IPS-15b (cell line): ENCODE measurements around the gene TMEM217.
"Not testable (repeated sequence)": the region's sequence is repeated elsewhere in the genome, so short reads cannot be mapped to it uniquely, and the experiment has no call there.

ENCODE experiments used
- H3K27me3 ChIP-seq: one replicate; pipeline ENCODE4 v1.6.1; 2013; ENCODE audit warnings: low read length; ENCODE audit not compliant: control insufficient read depth, insufficient read depth
- H3K36me3 ChIP-seq: one replicate; pipeline ENCODE4 v1.6.1; 2013; ENCODE audit warnings: low read length; ENCODE audit not compliant: control insufficient read depth, insufficient read depth
- H3K4me1 ChIP-seq: one replicate; pipeline ENCODE4 v1.6.1; 2013; ENCODE audit warnings: mild to moderate bottlenecking, low read length; ENCODE audit not compliant: control insufficient read depth, insufficient read depth
- H3K4me3 ChIP-seq: one replicate; pipeline ENCODE4 v1.5.1; 2013; ENCODE audit warnings: low read depth, low read length
- H3K9ac ChIP-seq: one replicate; pipeline ENCODE4 v1.6.1; 2013; ENCODE audit warnings: low read depth, mild to moderate bottlenecking, low read length
- H3K9me3 ChIP-seq: one replicate; pipeline ENCODE4 v1.6.1; 2013; ENCODE audit warnings: mild to moderate bottlenecking, low read length; ENCODE audit not compliant: control insufficient read depth, insufficient read depth

The TMEM217 gene

GRCh38 chr6:37205997-37206340, 52.0 kb downstream of the TMEM217 start:
- no peaks in the 10 kb centered on the region for H3K9me3 ChIP-seq
- no peaks in the 10 kb centered on the region for H3K4me1 ChIP-seq
- H3K36me3 ChIP-seq = no peaks in the 10 kb centered on the region
- no peaks in the 10 kb centered on the region for H3K27me3 ChIP-seq
- H3K4me3 ChIP-seq = no peak overlapping the region
- H3K9ac ChIP-seq = no peak overlapping the region

GRCh38 chr6:37205175-37205996, 52.6 kb downstream of the TMEM217 start:
- Histone ChIP-seq H3K9me3 (no peaks in the 10 kb centered on the region), H3K27me3 (no peaks in the 10 kb centered on the region), H3K4me3 (no peak overlapping the region), H3K36me3 (no peaks in the 10 kb centered on the region), H3K4me1 (no peaks in the 10 kb centered on the region), H3K9ac (no peak overlapping the region)

- no peaks in the 10 kb centered on the region for H3K27me3 ChIP-seq
- no peaks in the 10 kb centered on the region for H3K9me3 ChIP-seq
- no peak overlapping the region for H3K9ac ChIP-seq
- no peak overlapping the region for H3K4me3 ChIP-seq
- no peaks in the 10 kb centered on the region for H3K4me1 ChIP-seq
- H3K36me3 ChIP-seq = no peaks in the 10 kb centered on the region
Measured at GRCh38 chr6:37204014-37204751, 53.8 kb downstream of the TMEM217 start.

- no peak overlapping the region for H3K9ac ChIP-seq
- no peak overlapping the region for H3K4me3 ChIP-seq
- no peaks in the 10 kb centered on the region for H3K4me1 ChIP-seq
- H3K36me3 ChIP-seq = no peaks in the 10 kb centered on the region
- H3K27me3 ChIP-seq = no peaks in the 10 kb centered on the region
- H3K9me3 ChIP-seq = no peaks in the 10 kb centered on the region
Measured at GRCh38 chr6:37202788-37203491, 55.0 kb downstream of the TMEM217 start.

- no peak overlapping the region for H3K4me3 ChIP-seq
- no peaks in the 10 kb centered on the region for H3K27me3 ChIP-seq
- no peak overlapping the region for H3K9ac ChIP-seq
- no peaks in the 10 kb centered on the region for H3K4me1 ChIP-seq
- H3K36me3 ChIP-seq = no peaks in the 10 kb centered on the region
- no peaks in the 10 kb centered on the region for H3K9me3 ChIP-seq
Measured at GRCh38 chr6:37201726-37202125, 56.2 kb downstream of the TMEM217 start.

GRCh38 chr6:37200085-37200484, 57.9 kb downstream of the TMEM217 start:
- Histone ChIP-seq H3K9ac (no peak overlapping the region), H3K27me3 (no peaks in the 10 kb centered on the region), H3K4me3 (no peak overlapping the region), H3K4me1 (no peaks in the 10 kb centered on the region), H3K9me3 (no peaks in the 10 kb centered on the region), H3K36me3 (no peaks in the 10 kb centered on the region)

- H3K27me3 ChIP-seq, H3K4me3 ChIP-seq, H3K4me1 ChIP-seq, H3K36me3 ChIP-seq, H3K9ac ChIP-seq, H3K9me3 ChIP-seq: not testable (repeated sequence)
Measured at GRCh38 chr6:37196451-37196850, 61.5 kb downstream of the TMEM217 start.

- H3K9ac ChIP-seq, H3K9me3 ChIP-seq, H3K36me3 ChIP-seq, H3K27me3 ChIP-seq, H3K4me1 ChIP-seq, H3K4me3 ChIP-seq: not testable (repeated sequence)
Measured at GRCh38 chr6:37194886-37195285, 63.1 kb downstream of the TMEM217 start.

- no peaks in the 10 kb centered on the region for H3K36me3 ChIP-seq
- H3K9me3 ChIP-seq = no peaks in the 10 kb centered on the region
- H3K27me3 ChIP-seq = no peaks in the 10 kb centered on the region
- H3K4me3 ChIP-seq = no peak overlapping the region
- H3K9ac ChIP-seq = no peak overlapping the region
- H3K4me1 ChIP-seq = no peaks in the 10 kb centered on the region
Measured at GRCh38 chr6:37192666-37193065, 65.3 kb downstream of the TMEM217 start.

- Histone ChIP-seq H3K9me3 (no peaks in the 10 kb centered on the region), H3K36me3 (no peaks in the 10 kb centered on the region), H3K4me1 (no peaks in the 10 kb centered on the region), H3K27me3 (no peaks in the 10 kb centered on the region), H3K4me3 (no peak overlapping the region), H3K9ac (no peak overlapping the region)
Measured at GRCh38 chr6:37190159-37190535, 67.8 kb downstream of the TMEM217 start.

GRCh38 chr6:37188962-37189510, 68.9 kb downstream of the TMEM217 start:
- no peak overlapping the region for H3K9ac ChIP-seq
- no peaks in the 10 kb centered on the region for H3K36me3 ChIP-seq
- H3K9me3 ChIP-seq = no peaks in the 10 kb centered on the region
- H3K4me3 ChIP-seq = no peak overlapping the region
- H3K27me3 ChIP-seq = no peaks in the 10 kb centered on the region
- H3K4me1 ChIP-seq = no peaks in the 10 kb centered on the region
